ENCODE data around the gene ATP2B3. TPM values are rescaled to one million over a fixed set of nuclear protein-coding genes. Genes with fewer than 3 reads are reported as not detected.

ATP2B3 gene
- total RNA-seq, 1 experiment from 2014 or later: 0.35 TPM

DNA sequence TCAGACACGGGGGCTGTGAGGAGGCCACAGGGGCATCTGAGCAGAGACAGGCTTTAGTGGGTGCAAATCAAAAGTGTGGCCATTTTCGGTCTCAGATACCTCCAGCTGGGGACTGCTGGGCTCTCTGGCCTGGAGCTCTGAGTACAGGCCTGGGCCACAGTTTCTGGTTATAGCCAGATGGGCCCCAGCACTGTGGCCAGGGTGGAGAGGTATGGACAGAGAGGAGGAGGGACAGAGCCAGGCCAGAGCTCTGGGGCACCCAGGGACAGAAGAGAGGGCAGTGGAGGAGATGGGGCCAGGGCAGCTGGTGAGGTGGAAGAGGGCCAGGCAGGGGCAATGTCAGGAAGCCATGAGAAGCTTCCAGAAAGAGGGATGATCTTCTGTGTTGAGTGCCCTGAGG is 61.4 kb downstream of the ATP2B3 start:
- TF ChIP-seq, protein P1, sequence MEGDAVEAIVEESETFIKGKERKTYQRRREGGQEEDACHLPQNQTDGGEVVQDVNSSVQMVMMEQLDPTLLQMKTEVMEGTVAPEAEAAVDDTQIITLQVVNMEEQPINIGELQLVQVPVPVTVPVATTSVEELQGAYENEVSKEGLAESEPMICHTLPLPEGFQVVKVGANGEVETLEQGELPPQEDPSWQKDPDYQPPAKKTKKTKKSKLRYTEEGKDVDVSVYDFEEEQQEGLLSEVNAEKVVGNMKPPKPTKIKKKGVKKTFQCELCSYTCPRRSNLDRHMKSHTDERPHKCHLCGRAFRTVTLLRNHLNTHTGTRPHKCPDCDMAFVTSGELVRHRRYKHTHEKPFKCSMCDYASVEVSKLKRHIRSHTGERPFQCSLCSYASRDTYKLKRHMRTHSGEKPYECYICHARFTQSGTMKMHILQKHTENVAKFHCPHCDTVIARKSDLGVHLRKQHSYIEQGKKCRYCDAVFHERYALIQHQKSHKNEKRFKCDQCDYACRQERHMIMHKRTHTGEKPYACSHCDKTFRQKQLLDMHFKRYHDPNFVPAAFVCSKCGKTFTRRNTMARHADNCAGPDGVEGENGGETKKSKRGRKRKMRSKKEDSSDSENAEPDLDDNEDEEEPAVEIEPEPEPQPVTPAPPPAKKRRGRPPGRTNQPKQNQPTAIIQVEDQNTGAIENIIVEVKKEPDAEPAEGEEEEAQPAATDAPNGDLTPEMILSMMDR (conservative IDR thresholded peaks at IDR 0.05): no peak
- Histone ChIP-seq H2AK5ac (ENCODE audit: insufficient read length, low read length) (no peak overlapping the region), H2BK120ac (ENCODE audit: low read depth, low read length, poor library complexity, severe bottlenecking) (no peak overlapping the region), H3K9me3 (ENCODE audit: control insufficient read depth, low read depth, low read length) (peaks cover 49% of the 10 kb centered on the region), H2BK5ac (ENCODE audit: insufficient read length, low read length) (no peak overlapping the region), H4K91ac (ENCODE audit: insufficient read length, low read depth, low read length) (no peak overlapping the region), H3K18ac (ENCODE audit: insufficient read length, low read depth, low read length) (no peak overlapping the region), H4K5ac (ENCODE audit: insufficient read length, low read depth, low read length) (no peak overlapping the region), H2BK12ac (ENCODE audit: insufficient read length, low read depth, low read length) (no peak overlapping the region), H4K8ac (replicated peaks; ENCODE audit: insufficient read length, low read depth, low read length) (no peak overlapping the region), H4K20me1 (ENCODE audit: control insufficient read depth, insufficient read depth, insufficient read length) (no peaks in the 10 kb centered on the region), H3K79me2 (ENCODE audit: insufficient read depth, low read length) (no peaks in the 10 kb centered on the region), H3K27ac (ENCODE audit: insufficient read length, low read depth, low read length) (no peak overlapping the region), H2BK20ac (ENCODE audit: low read depth, low read length, poor library complexity, severe bottlenecking) (no peak overlapping the region), H3K23ac (ENCODE audit: insufficient read length, low read depth, low read length) (no peak overlapping the region), H2BK15ac (ENCODE audit: low read depth, low read length) (no peak overlapping the region), H3K4ac (ENCODE audit: low read depth, low read length) (no peak overlapping the region), H3K27me3 (ENCODE audit: insufficient read depth, low read length) (no peaks in the 10 kb centered on the region; the same call in 1 of the 2 replicates), H3K4me1 (ENCODE audit: insufficient read depth, low read length) (no peaks in the 10 kb centered on the region), H3K4me2 (ENCODE audit: insufficient read depth, insufficient read length, low read length) (no peak overlapping the region), H3K79me1 (ENCODE audit: insufficient read depth, low read depth, low read length, poor library complexity, severe bottlenecking) (no peaks in the 10 kb centered on the region), H3K14ac (ENCODE audit: insufficient read depth, low read length) (no peak overlapping the region), H3K23me2 (ENCODE audit: insufficient read length, low read depth, low read length, poor library complexity, severe bottlenecking) (no peaks in the 10 kb centered on the region), H3T11ph (ENCODE audit: low read length) (no peak overlapping the region), H3K56ac (ENCODE audit: insufficient read length, low read depth, low read length) (no peak overlapping the region), H2AFZ (ENCODE audit: low read length) (no peak overlapping the region), H3K9ac (ENCODE audit: extremely low read depth, insufficient read length, low read length) (no peak overlapping the region)
- Mint-ChIP-seq H3K4me3 (no peak overlapping the region), H3K4me1 (peaks cover 10 to 22% of the 10 kb centered on the region in 2 experiments), H3K9me3 (peaks cover 87% of the 10 kb centered on the region in 2 experiments), H3K27me3 (ENCODE audit: low read depth) (peaks cover 24% of the 10 kb centered on the region), H3K27ac (no peak overlapping the region; a peak in 1 of 7 replicates), H3K36me3 (ENCODE audit: insufficient read depth in 1 of 3, low read depth in 3 of 3) (peaks cover 0 to 5% (median 0%) of the 10 kb centered on the region in 3 experiments; a peak in 3 of 7 replicates)
- no CpG with 5 or more reads among the region's 2 CpGs for WGBS (ENCODE audit: extremely low coverage, insufficient read length, low lambda C conversion rate)
- no peak for DNase-seq

Measured in H9 (cell line).